Heart left ventricle (tissue), 16 donors: ENCODE data around the gene MECP2. TPM values are rescaled to one million over a fixed set of nuclear protein-coding genes. Genes with fewer than 3 reads are reported as not detected.

Experiments used
- ATAC-seq, 4 donors: fragments of 200-7000 bp; cut with Tn5 transposase; one replicate each; pipeline ENCODE4 v1.9.1; 2020 to 2022; ENCODE audit warnings: moderate library complexity in 4 of 4, mild to moderate bottlenecking in 3 of 4, moderate number of reproducible peaks in 1 of 4
- DNase-seq, 5 donors: peaks; one replicate each; pipeline ENCODE4 v3.0.0-alpha.2; 2020
- H3K27ac ChIP-seq, 12 donors: fragments of 200-600 bp; sonication (generic) in 4 of 12; one replicate each; pipeline versions ENCODE4 v1.5.0 to v1.8.0; 2016 to 2022; ENCODE audit warnings: mild to moderate bottlenecking in 2 of 12
- H3K27me3 ChIP-seq, 9 donors: fragments of 200-600 bp; sonication (generic) in 2 of 9; one replicate each; pipeline versions ENCODE4 v1.5.1 to v1.8.0; 2016 to 2022; ENCODE audit warnings: mild to moderate bottlenecking in 3 of 9
- H3K36me3 ChIP-seq, 9 donors: fragments of 200-600 bp; sonication (generic) in 2 of 9; one replicate each; pipeline versions ENCODE4 v1.5.0 to v1.8.0; 2018 to 2022; ENCODE audit warnings: mild to moderate bottlenecking in 2 of 9
- H3K4me1 ChIP-seq, 12 donors: fragments of 200-600 bp; sonication (generic) in 4 of 12; one replicate each; pipeline versions ENCODE4 v1.5.0 to v1.8.0; 2016 to 2022; ENCODE audit warnings: mild to moderate bottlenecking in 3 of 12
- H3K4me3 ChIP-seq, 12 donors: fragments of 200-600 bp; sonication (generic) in 4 of 12; one replicate each; pipeline versions ENCODE4 v1.5.0 to v1.8.0; 2017 to 2022; ENCODE audit warnings: mild to moderate bottlenecking in 9 of 12, moderate library complexity in 4 of 12
- H3K9me3 ChIP-seq, 12 donors: fragments of 200-600 bp; sonication (generic) in 4 of 12; one replicate each; pipeline versions ENCODE4 v1.5.0 to v1.8.0; 2016 to 2022; ENCODE audit warnings: mild to moderate bottlenecking in 1 of 12
- POLR2A ChIP-seq, 2 donors: fragments of 450-650 bp; IDR thresholded peaks; one replicate each; pipeline ENCODE4 v1.6.1; 2017; ENCODE audit warnings: antibody characterized with exemption in 2 of 2, mild to moderate bottlenecking in 2 of 2, moderate library complexity in 2 of 2
- WGBS, 4 donors: extraction: QIAGEN DNeasy Blood & Tissue Kit in 2 of 4; methylation state at CpG; one replicate each; pipeline versions ENCODE4 v1.1.5 to v1.1.7; 2013 to 2018; 5-methylcytosine and 5-hydroxymethylcytosine counted together
- intact Hi-C, 10 donors: fragments of 100-400 bp; cut with DNase I; formaldehyde crosslinking; loops; one replicate each; pipeline versions ENCODE4 v1.11.1 to v1.14.2; 2022
- polyA plus RNA-seq, 2 donors: library from polyadenylated mRNA; stranded (reverse); fragments of 200-250 nt; gene quantifications; one replicate each; pipeline ENCODE4 v1.2.3, GENCODE V29; 2013
- total RNA-seq, 9 donors: library from RNA; depleted of rRNA in 2 of 9; stranded (reverse); fragments of >200 nt in 2 of 9; fragmentation: NEBNext Ultra II Directional in 3 of 9; extraction: Animal tissue kit (Norgen Biotek cat#: 25700) in 3 of 9; gene quantifications; one replicate each; pipeline versions ENCODE4 v1.1.0 to v1.2.4, GENCODE V29; 2016 to 2023
- TF ChIP-seq, protein P1 (sequence below), 12 donors: fragments of 200-600 bp; sonication (generic) in 4 of 12; IDR thresholded peaks; one replicate each; pipeline versions ENCODE4 v1.5.0 to v1.8.0; 2018 to 2022; ENCODE audit warnings: antibody characterized with exemption in 12 of 12, mild to moderate bottlenecking in 5 of 12
- donor health status: ischemic (EF 13 %, LVEDD 7.1; RV severe dilation, severe dysfunction).
- donor health status: healthy with polysubstance abuse.
- donor health status: DM: no; HTN: yes; CAD: no.
- donor health status: DM: no; HTN: no; CAD: no.
- donor health status: ischemic (EF 25% LVEDD 6.9; RV normal size, moderate dysfunction).
- donor health status: ischemic (EF 25% LVEDD 5.7; RV mildly dilated, moderate dysfunction).
- donor health status: healthy.
- donor health status: DM: yes; HTN: yes; CAD: no.
- donor health status: ischemic (EF 35%, LVEDD 5.7; RV mildly dilated, moderate dysfunction).
- donor health status: nonischemic (EF 11% LVEDD 7.7; RV severe dilation, severe dysfunction).
- donor health status: DM: yes; HTN: yes; CAD: no.
- donor health status: PGD.
- donor health status: ischemic (EF 29% LVEDD 5.4; RV normal size, mild dysfunction).
- donor health status: nonischemic (EF 23%, LVEDD 6.1; RV moderate dilation, normal function).

The MECP2 gene
- total and polyA plus RNA-seq, 11 donors, result 22.7 to 83.3 (median 33.6) TPM

DNA sequence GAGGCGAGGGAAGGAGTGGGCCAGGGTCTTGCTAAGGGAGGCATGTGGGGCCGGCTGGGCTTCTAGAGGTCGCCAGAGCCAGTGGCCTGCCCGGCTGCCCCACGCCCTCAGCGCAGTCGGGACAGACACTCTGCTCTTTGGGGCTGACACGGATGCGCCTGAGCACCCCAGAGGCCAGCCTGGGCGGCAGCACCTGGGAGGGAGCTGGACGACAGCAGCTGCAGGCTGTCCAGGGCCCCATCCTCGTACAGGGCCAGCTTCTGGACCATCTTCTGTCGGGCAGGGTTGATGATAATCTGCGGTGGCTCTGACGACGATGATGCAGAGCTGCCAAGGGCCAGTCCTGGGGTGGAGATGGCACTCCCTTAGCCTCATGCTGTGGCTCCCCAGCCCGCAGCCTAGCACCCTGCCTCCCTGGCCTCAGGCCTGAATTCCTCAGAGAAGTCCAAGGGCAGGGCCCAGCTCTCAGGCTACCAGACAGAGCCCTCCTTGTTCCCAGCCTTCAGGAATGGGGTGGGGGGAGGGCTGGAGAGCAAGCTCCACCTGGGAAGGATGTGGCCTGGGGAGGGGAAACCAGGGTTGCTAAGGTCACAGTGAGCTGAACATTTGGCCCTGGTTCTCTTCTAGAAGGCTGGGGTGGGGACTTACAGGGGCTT lies 85.1 kb downstream of the MECP2 start:
- peaks cover 0 to 38% (median 0%) of the 10 kb centered on the region in 9 donors for H3K27me3 ChIP-seq
- H3K36me3 ChIP-seq, result peaks cover 0 to 54% (median 0%) of the 10 kb centered on the region in 9 donors

DNA sequence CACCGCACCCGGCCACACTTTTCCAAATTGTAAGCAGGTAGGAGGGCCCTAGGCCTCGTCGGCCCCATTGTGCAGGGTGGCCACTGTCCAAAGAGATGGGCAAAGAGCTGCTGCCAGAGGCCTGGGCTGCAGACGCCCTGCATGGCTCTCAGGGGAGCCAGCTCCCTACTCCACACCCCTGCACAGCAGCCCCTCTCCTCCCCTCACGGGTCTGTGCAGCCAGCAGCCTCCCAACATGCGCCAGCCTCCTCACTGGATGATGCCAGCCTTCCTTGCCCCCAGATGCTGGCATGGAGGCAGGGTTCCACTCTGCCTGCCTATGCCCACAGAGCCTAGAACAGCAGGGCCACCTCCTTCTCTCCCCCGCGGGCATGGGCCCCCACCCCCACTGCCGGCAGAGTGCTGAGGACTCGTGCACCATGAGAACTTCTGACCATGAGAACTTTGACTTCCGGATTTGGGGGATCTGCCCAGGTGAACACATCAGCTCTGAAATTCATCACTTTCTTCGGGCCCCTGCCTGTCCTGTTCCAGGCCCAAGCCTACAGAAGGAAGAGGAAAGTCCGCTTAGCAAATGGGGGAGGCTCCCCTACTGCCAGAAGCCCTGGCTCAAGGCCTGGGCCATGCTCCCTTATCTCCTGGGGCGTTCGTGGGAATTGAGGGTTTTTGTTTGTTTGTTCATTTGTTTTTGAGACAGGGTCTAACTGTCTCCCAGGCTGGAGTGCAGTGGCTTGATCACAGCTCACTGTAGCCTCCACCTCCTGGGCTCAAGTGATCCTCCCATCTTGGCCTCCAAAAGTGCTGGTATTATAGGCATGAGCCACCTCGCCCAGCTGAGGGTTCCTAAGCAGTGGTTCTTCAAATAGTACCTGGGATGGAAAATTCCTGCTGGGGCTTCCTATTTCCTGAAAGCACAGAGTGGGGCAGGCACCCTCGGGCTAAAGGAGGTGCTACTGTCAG lies 85.9 kb downstream of the MECP2 start:
- WGBS, 4 donors, result 84 to 93% (median 91%) methylated on average over 13 to 18 of the region's 18 CpGs
- TF ChIP-seq POLR2A (IDR thresholded peaks at IDR 0.05), result no peak
- TF ChIP-seq, protein P1, sequence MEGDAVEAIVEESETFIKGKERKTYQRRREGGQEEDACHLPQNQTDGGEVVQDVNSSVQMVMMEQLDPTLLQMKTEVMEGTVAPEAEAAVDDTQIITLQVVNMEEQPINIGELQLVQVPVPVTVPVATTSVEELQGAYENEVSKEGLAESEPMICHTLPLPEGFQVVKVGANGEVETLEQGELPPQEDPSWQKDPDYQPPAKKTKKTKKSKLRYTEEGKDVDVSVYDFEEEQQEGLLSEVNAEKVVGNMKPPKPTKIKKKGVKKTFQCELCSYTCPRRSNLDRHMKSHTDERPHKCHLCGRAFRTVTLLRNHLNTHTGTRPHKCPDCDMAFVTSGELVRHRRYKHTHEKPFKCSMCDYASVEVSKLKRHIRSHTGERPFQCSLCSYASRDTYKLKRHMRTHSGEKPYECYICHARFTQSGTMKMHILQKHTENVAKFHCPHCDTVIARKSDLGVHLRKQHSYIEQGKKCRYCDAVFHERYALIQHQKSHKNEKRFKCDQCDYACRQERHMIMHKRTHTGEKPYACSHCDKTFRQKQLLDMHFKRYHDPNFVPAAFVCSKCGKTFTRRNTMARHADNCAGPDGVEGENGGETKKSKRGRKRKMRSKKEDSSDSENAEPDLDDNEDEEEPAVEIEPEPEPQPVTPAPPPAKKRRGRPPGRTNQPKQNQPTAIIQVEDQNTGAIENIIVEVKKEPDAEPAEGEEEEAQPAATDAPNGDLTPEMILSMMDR (IDR thresholded peaks at IDR 0.05), result no peak
- no peaks in the 10 kb centered on the region for H3K9me3 ChIP-seq
- H3K4me3 ChIP-seq, result no peak overlapping the region
- DNase-seq (no peak), ATAC-seq (no peak)
- intact Hi-C loops, result loop anchor here in 5 of 10 donors (5.0 kb wide), 2 partner anchors 36 to 41 kb away; no protein-coding TSS in a partner anchor
- H3K36me3 ChIP-seq, result peaks cover 0 to 46% (median 0%) of the 10 kb centered on the region in 9 donors
- H3K4me1 ChIP-seq, result peaks cover 0 to 8% (median 0%) of the 10 kb centered on the region in 12 donors
- peaks cover 0 to 45% (median 0%) of the 10 kb centered on the region in 9 donors for H3K27me3 ChIP-seq
- no peak overlapping the region for H3K27ac ChIP-seq

More for the DNA sequence above, 85.1 kb downstream of the MECP2 start:
- no peak for ATAC-seq
- H3K4me1 ChIP-seq, result peaks cover 0 to 8% (median 0%) of the 10 kb centered on the region in 12 donors
- TF ChIP-seq, protein P1 (IDR thresholded peaks at IDR 0.05), result no peak
- TF ChIP-seq POLR2A (IDR thresholded peaks at IDR 0.05), result no peak
- no peak for DNase-seq
- no peak overlapping the region for H3K27ac ChIP-seq
- WGBS, 4 donors, result 83 to 91% (median 87%) methylated on average over 9 to 17 of the region's 17 CpGs
- no peaks in the 10 kb centered on the region for H3K9me3 ChIP-seq
- H3K4me3 ChIP-seq, result no peak overlapping the region
- intact Hi-C loops, result loop anchor here in 5 of 10 donors (5.0 kb wide), 2 partner anchors 35 to 40 kb away; no protein-coding TSS in a partner anchor

DNA sequence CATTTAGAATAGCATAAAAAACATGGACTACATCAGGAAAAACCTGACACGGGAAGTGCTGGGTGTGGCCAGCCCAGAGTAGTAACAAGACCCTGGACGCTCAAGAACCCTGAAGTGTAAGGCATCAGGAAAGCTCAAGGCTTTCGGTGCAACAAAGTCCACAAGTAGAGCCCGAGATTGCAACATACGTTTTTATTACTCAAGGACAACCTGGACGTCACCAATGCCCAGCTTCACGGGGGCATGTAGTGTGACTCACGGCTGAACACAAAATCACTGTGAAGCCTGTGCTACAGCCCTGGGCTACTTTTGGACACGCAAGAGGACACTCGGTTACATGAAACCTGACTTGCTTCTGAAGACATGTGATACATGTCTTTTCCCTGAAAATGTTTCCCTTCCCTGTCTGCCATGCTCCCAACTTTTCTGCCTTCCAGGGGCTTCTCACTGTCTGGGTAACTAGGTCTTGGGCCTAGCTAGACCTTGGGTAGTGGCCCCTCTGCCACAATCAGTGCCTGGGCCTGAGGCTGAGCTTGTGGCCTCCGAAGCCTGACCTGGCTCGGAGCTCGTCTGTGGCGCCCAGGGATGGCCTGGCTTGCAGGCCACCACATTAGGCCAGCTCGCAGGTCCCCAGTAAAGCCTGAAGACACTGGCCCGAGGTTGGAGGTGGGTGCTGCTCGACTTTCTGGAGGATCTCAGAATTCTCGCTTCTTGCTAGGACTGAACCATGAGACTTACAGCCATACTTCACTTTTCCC lies 87.0 kb downstream of the MECP2 start:
- no peak overlapping the region for H3K27ac ChIP-seq
- peaks cover 0 to 8% (median 0%) of the 10 kb centered on the region in 12 donors for H3K4me1 ChIP-seq
- ATAC-seq (no peak), DNase-seq (no peak)
- H3K4me3 ChIP-seq, result no peak overlapping the region
- H3K27me3 ChIP-seq, result peaks cover 0 to 52% (median 0%) of the 10 kb centered on the region in 9 donors
- H3K9me3 ChIP-seq, result no peaks in the 10 kb centered on the region
- H3K36me3 ChIP-seq, result peaks cover 0 to 35% (median 0%) of the 10 kb centered on the region in 9 donors
- TF ChIP-seq, protein P1 (IDR thresholded peaks at IDR 0.05), result no peak
- no peak for TF ChIP-seq POLR2A (IDR thresholded peaks at IDR 0.05)
- intact Hi-C loops, result loop anchor here in 5 of 10 donors (5.0 kb wide), 2 partner anchors 37 to 42 kb away; no protein-coding TSS in a partner anchor
- WGBS, 4 donors, result 86 to 92% (median 89%) methylated on average over 18 of the region's 18 CpGs
